HAP-1 (cell line): ENCODE results near the gene TDRD9.

Source experiments
- DNase-seq, 2 experiments: peaks; one replicate each; pipeline ENCODE4 v3.0.0-alpha.2; 2016 to 2020; ENCODE audit warnings: low spot score in 2 of 2
- H3K27me3 ChIP-seq: fragments of 250-450 bp; sonication (Bioruptor Pico); 2 replicates; pipeline ENCODE4 v1.5.1; 2020; ENCODE audit warnings: low read depth, mild to moderate bottlenecking, moderate library complexity
- H3K36me3 ChIP-seq: fragments of 250-450 bp; sonication (Bioruptor Pico); replicated peaks from 2 replicates; pipeline ENCODE4 v1.5.1; 2020; ENCODE audit warnings: mild to moderate bottlenecking
- H3K4me1 ChIP-seq: fragments of 250-450 bp; sonication (Bioruptor Pico); 2 replicates; pipeline ENCODE4 v1.5.1; 2020; ENCODE audit warnings: mild to moderate bottlenecking
- H3K4me3 ChIP-seq: fragments of 250-450 bp; sonication (Bioruptor Pico); 2 replicates; pipeline ENCODE4 v1.5.1; 2020; ENCODE audit warnings: mild to moderate bottlenecking, moderate library complexity
- H3K9me3 ChIP-seq: fragments of 250-450 bp; sonication (Bioruptor Pico); 2 replicates; pipeline ENCODE4 v1.5.1; 2020; ENCODE audit warnings: mild to moderate bottlenecking, moderate library complexity
- in situ Hi-C: fragments of 300-500 bp; cut with MboI; formaldehyde crosslinking; loops from 3 replicates; pipeline ENCODE4 v1.14.3; 2020; ENCODE audit warnings: low sequenced_read_pairs, inconsistent platforms, mixed read lengths

The TDRD9 gene

DNA sequence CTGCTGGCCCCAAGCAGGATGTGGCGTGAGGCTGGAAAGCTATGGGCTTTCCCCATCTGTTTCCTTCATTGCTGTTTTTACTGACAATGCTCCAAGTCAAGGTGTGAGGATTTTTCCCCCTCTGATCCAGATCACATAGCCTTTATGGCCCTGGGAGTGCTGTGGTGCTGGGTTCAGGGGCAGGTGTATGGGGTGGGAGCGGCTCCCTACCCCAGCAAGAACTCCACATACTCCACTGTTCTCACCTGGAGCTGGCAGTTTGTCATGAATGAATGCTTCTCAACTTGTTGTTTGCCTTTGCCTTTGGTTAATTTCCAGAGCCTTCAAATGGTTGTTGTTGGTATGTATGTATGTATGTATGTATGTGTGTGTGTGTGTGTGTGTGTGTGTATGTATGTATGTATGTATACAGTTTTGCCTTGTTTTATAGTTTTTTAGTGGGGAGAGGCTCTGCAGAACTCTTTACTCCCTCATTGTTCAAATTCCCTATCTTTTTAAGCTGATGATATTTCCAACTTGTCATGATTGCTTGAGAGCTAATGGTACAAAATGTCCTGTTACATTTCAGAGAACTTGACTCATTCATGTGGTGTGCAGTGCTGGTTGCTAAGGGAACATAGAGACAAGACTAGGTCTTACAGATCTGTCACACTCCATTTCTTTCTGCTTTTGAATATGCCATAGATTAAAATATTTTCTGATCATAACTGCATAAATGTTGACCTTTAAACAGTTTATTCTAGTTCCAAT lies 120.7 kb downstream of the TDRD9 start:
- in situ Hi-C loops: no loop called here
- Histone ChIP-seq H3K4me3 (no peak overlapping the region), H3K9me3 (no peaks in the 10 kb centered on the region), H3K27me3 (no peaks in the 10 kb centered on the region), H3K36me3 (no peaks in the 10 kb centered on the region), H3K4me1 (no peaks in the 10 kb centered on the region)
- DNase-seq: no peak

DNA sequence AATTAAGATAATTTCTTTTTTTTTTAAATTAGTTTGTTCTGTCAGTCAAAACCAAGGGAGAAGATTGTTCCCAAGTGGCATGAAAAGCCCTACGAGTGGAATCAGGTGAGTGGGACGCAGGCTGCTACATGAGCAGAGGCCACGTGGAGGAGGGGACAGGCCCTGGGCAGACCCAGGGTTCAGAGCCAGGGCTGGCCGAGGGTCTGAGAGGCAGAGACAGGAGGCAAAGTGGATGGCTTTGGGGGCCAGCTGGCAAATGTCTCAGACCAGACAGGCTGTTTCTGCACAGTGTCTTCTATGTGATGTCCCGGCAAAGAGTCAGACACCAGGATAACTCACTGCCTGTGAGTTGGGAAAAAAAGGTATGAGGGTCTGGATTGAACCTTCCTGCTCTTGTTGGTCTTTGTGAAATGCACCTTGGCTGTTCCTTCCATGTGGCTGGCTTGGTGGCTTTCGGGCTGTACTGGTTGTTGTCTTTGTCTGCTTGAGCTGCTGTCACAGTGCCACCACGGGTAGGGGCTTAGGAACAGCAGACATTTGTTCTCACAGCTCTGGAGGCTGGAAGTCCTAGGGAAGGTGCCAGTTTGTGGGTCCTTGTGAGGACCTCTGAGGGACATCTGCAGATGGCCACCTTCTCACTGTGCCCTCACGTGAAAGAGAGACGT lies 121.5 kb downstream of the TDRD9 start:
- no peak overlapping the region for H3K4me3 ChIP-seq
- no peak for DNase-seq
- no peaks in the 10 kb centered on the region for H3K27me3 ChIP-seq
- H3K4me1 ChIP-seq: no peaks in the 10 kb centered on the region
- H3K9me3 ChIP-seq: no peaks in the 10 kb centered on the region
- in situ Hi-C loops: no loop called here
- no peaks in the 10 kb centered on the region for H3K36me3 ChIP-seq

DNA sequence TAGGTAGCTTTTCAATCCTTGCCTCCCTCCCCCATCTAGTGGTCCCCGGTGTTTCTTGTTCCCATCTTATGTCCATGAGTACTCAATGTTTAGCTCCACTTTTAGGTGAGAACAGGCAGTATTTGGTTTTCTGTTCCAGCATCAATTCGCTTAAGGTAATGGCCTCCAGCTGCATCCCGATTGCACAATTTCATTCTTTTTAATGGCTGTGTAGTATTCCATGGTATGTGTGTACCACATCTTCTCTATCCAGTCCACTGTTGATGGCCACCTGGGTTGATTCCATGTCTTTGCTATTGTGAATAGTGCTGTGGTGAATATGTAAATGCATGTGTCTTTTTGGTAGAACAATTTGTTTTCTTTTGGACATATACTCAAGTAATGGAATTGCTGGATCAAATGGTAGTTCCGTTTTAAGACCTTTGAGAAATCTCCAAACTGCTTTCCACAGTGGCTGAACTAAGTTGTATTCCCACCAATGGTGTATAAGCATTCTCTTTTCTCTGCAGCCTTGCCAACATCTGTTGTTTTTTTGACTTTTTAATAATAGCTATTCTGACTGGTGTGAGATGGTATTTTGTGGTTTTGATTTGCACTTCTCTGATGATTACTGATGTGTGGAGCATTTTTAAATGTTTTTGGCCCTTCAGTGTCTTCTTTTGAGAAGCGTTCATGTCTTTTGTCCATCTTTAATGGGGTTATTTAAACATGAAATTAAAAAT lies 123.0 kb downstream of the TDRD9 start:
- DNase-seq: no peak
- no peaks in the 10 kb centered on the region for H3K9me3 ChIP-seq
- in situ Hi-C loops: no loop called here
- H3K4me3 ChIP-seq: no peak overlapping the region
- no peaks in the 10 kb centered on the region for H3K4me1 ChIP-seq
- H3K27me3 ChIP-seq: no peaks in the 10 kb centered on the region
- H3K36me3 ChIP-seq: no peaks in the 10 kb centered on the region

DNA sequence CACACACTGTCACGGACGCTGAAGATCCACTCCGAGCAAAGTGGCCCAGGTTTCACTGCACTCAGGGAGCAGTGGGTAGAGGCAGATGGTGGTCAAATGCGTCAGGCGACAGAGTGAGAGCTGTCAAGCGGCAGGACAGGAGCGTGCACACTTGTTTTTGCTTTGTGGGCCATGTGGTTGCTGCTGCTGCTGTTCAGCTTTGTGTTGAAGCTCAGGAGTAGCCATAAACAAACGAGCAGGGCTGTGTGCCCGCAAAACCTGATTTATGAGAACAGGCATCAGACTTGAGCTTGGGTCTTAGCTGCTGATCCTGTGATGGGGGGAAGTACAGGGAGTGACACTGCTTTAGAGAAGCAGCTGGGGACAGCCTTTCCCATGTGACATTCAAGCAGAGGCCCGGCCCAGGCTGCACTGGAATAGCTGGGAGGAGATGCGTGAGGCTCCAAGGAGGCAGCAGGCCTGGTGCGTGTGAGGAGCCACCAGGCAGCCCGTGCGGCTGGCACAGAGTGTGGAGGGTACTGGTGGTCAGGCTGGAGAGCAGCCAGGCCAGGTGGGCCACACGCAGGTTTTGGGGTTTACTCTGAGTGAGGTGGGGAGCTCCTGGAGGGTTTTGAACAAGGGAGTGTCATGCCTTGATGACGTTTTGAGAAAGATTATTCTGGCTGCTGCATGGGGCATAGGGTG lies 126.1 kb downstream of the TDRD9 start:
- Histone ChIP-seq H3K9me3 (no peaks in the 10 kb centered on the region), H3K4me3 (no peak overlapping the region), H3K27me3 (no peaks in the 10 kb centered on the region; the same call in none of the 2 replicates), H3K4me1 (no peaks in the 10 kb centered on the region), H3K36me3 (no peaks in the 10 kb centered on the region)
- no peak for DNase-seq
- in situ Hi-C loops: no loop called here

DNA sequence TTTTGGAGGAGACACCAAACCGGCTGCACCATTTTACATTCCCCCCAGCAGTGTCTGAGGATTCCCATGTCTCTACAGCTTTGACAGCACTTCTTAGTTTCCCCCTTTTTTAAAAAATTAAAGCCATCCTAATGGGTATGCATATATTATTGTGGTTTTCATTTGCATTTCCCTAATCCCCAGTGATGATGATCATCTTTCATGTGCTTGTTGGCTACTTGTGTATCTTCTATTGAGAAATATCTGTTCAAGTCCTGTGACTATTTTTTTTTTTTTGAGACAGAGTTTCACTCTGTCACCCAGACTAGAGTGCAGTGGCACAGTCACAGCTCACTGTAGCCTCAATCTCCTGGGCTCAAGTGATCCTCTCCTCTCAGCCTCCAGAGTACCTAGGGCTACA lies 134.0 kb downstream of the TDRD9 start:
- no peaks in the 10 kb centered on the region for H3K4me1 ChIP-seq
- DNase-seq: no peak
- no peak overlapping the region for H3K4me3 ChIP-seq
- in situ Hi-C loops: no loop called here
- no peaks in the 10 kb centered on the region for H3K36me3 ChIP-seq
- no peaks in the 10 kb centered on the region; the same call in 1 of the 2 replicates for H3K27me3 ChIP-seq
- H3K9me3 ChIP-seq: no peaks in the 10 kb centered on the region; the same call in none of the 2 replicates

DNA sequence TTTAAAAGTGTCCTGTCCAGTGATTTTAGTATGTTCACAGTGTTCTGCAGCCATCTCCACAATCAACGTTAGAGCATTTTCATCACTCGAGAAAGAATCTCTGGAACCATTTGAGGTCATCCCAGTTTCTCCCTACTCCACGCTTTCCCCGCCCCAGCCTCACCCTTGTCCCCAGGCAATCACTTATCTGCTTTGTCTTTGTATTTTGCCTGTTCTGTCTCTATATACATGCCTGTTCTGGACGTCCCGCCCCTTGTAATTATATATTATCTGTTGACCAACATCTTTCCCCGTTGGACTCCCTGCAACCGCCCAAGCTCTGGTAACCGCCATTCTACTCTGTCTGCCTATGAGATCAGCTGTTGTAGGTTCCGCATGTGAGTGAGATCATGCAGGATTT lies 135.7 kb downstream of the TDRD9 start:
- in situ Hi-C loops: no loop called here
- Histone ChIP-seq H3K27me3 (no peaks in the 10 kb centered on the region; the same call in 1 of the 2 replicates), H3K36me3 (no peaks in the 10 kb centered on the region), H3K4me1 (no peaks in the 10 kb centered on the region), H3K9me3 (no peaks in the 10 kb centered on the region; the same call in none of the 2 replicates), H3K4me3 (no peak overlapping the region)
- no peak for DNase-seq

DNA sequence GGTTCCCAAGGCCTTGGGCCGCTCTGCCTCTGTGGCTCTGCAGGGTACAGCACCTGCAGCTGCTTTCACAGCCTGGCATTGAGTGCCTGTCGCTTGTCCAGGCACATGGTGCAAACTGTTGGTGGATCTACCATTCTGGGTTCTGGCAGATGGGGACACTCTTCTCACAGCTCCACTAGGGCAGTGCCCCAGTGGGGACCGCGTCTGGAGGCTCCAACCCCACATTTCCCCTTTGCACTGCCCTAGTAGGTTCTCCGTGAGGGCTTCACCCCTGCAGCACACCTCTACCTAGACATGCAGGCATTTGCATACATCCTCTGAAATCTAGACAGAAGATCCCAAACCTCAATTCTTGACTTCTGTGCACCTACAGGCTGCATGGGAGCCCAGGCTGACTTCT lies 138.0 kb downstream of the TDRD9 start:
- H3K9me3 ChIP-seq: no peaks in the 10 kb centered on the region; the same call in none of the 2 replicates
- no peaks in the 10 kb centered on the region for H3K4me1 ChIP-seq
- no peak for DNase-seq
- in situ Hi-C loops: no loop called here
- H3K27me3 ChIP-seq: no peaks in the 10 kb centered on the region
- no peaks in the 10 kb centered on the region for H3K36me3 ChIP-seq
- H3K4me3 ChIP-seq: no peak overlapping the region

DNA sequence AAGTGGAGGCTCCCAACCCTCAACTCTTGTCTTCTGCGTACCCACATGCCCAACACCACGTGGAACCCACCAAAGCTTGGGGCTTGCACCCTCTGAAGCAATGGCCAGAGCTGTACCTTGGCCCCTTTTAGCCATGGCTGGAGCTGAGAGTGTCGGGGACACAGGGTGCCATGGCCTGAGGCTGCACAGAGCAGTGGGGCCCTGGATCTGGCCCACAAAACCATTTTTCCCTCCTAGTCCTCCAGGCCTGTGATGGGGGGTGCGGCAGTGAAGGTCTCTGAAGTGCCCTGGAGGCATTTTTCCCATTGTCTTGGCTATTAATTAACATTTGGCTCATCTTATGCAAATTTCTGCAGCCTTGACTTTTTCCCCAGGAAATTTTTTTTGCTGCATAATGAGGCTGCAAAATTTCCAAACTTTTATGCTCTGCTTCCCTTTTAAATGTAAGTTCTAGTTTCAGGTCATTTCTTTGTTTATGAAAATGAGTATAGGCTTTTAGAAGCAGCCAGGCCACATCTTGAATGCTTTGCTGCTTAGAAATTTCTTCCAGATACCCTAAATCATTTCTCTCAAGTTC lies 138.6 kb downstream of the TDRD9 start:
- Histone ChIP-seq H3K9me3 (no peaks in the 10 kb centered on the region; the same call in none of the 2 replicates), H3K4me3 (no peak overlapping the region)

DNA sequence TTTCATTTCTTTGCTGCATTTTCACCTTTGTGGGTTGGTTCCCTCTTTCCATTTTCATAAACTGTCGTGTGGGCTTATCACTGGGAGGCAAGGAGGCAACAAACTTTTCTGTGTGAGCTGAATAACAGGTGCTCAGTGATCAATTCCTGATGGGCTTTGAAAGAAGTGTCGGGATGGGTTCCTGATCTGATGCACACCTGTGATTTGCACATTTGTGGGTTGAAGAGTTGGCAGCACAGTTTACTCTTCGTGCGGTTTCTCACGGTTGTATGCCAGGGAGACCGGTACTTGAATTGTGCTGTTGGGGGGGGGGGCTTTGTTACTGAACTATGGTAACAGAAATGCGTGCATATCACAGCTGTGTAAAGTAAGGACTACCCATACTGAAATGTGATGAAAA lies 141.3 kb downstream of the TDRD9 start:
- in situ Hi-C loops: no loop called here
- Histone ChIP-seq H3K4me3 (no peak overlapping the region), H3K4me1 (no peaks in the 10 kb centered on the region), H3K27me3 (no peaks in the 10 kb centered on the region), H3K9me3 (no peaks in the 10 kb centered on the region; the same call in none of the 2 replicates), H3K36me3 (no peaks in the 10 kb centered on the region)
- no peak for DNase-seq

More for the DNA sequence above, 138.6 kb downstream of the TDRD9 start:
- no peaks in the 10 kb centered on the region for H3K27me3 ChIP-seq
- in situ Hi-C loops: no loop called here
- DNase-seq: no peak
- H3K36me3 ChIP-seq: no peaks in the 10 kb centered on the region
- H3K4me1 ChIP-seq: no peaks in the 10 kb centered on the region

DNA sequence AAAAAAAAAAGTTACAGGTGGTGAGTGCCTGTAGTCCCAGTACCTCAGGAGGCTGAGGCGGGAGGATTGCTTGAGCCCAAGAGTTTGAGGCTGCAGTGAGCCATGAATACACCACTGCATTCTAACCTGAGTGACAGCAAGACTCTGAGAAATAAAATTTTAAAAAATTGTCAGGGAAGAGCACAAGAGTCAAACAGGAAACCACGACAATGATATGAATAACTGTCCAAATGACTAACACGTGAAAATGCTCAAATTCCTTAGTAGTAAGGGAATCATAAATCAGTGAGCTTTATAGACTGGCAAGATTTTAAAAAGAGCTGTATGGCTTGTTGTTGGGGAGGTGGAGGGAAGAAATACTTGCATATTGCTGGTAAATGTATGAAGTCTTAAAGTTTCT lies 144.3 kb downstream of the TDRD9 start:
- H3K4me3 ChIP-seq: no peak overlapping the region
- no peaks in the 10 kb centered on the region for H3K36me3 ChIP-seq
- H3K9me3 ChIP-seq: no peaks in the 10 kb centered on the region
- H3K4me1 ChIP-seq: no peaks in the 10 kb centered on the region
- in situ Hi-C loops: no loop called here
- DNase-seq: no peak
- H3K27me3 ChIP-seq: no peaks in the 10 kb centered on the region

DNA sequence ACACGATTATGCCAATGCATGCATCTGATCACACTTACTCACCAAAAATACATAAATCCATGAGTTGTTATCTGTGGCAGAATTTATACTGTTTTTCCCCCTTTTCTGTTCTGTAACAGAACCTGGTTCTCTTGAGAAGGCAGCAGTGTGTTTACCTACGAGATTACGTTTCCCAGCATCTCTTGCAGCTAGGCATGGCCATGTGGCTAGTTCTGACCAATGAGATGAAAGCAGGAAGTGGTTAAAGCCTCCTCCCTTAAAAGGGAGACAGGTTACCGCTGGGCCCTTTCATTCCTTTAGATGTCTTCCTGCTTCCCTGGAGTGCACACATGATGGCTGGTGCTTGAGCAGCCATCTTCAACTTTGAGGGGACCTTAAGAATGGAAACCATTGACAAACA lies 145.5 kb downstream of the TDRD9 start:
- Histone ChIP-seq H3K4me1 (no peaks in the 10 kb centered on the region), H3K36me3 (no peaks in the 10 kb centered on the region), H3K4me3 (no peak overlapping the region), H3K27me3 (no peaks in the 10 kb centered on the region), H3K9me3 (no peaks in the 10 kb centered on the region)
- no peak for DNase-seq
- in situ Hi-C loops: no loop called here

DNA sequence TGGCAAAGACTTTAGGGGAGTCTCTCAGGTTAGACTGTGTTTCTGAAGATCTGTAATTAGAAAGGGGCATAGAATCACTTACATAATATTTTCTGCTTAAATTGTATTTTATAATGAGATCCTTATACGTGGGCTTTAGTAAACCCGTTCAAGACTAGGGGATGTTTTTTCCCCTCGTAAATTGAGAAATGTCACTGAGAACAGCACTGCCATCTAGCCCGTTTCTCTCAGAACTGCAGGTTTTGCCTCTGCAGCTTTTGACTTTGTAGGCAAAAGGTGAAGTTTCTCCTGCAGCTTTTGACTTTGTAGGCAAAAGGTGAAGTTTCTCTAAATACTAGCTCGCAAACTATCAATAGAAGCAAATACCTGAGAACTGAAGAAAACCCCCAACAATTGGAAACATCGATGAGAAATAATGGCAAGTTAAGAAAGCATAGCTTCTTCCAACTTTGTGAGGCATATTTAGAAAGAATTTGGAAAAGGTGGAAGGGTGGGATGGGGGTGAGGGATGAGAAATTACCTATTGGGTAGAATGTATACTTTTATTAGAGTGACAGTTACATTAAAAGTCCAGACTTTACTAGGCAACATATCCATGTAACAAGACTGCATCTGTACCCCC lies 147.4 kb downstream of the TDRD9 start:
- Histone ChIP-seq H3K27me3 (no peaks in the 10 kb centered on the region), H3K4me1 (no peaks in the 10 kb centered on the region), H3K36me3 (no peaks in the 10 kb centered on the region), H3K9me3 (no peaks in the 10 kb centered on the region), H3K4me3 (no peak overlapping the region)
- DNase-seq: peak in 1 of 2 experiments; percentile 9
- in situ Hi-C loops: loop anchor here (5.0 kb wide), 1 partner anchor 567 kb away; no protein-coding TSS in a partner anchor

DNA sequence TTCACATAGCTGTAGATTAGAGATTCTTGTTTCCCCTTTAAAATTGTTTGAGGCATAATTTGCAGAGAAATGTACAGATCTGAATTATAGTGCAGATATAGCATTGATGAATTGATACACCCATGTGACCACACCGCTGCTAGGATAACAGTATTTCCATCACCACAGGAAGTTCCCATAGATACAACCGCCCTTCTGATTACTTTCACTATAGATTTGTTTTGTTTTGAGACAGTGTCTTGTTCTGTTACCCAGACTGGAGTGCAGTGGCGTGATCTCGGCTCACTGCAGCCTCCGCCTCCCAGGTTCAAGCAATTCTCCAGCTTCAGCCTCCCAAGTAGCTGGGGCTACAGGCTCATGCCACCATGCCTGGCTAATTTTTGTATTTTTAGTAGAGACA lies 148.5 kb downstream of the TDRD9 start:
- no peak for DNase-seq
- Histone ChIP-seq H3K36me3 (no peaks in the 10 kb centered on the region), H3K4me1 (no peaks in the 10 kb centered on the region), H3K27me3 (no peaks in the 10 kb centered on the region), H3K4me3 (no peak overlapping the region), H3K9me3 (no peaks in the 10 kb centered on the region)
- in situ Hi-C loops: loop anchor here (5.0 kb wide), 1 partner anchor 566 kb away; no protein-coding TSS in a partner anchor
